HepG2 (cell line): ENCODE measurements around the gene ADGRF1. TPM values are rescaled to one million over a fixed set of nuclear protein-coding genes. Genes with fewer than 3 reads are reported as not detected.

Experiments used
- FOXK2 ChIP-seq: fragments of 450-650 bp; IDR thresholded peaks from 2 replicates; pipeline ENCODE4 v1.6.1; 2016
- GZF1 ChIP-seq: sonication (generic); formaldehyde crosslinking; IDR thresholded peaks from 2 replicates; pipeline ENCODE4 v1.5.1; 2020; ENCODE audit warnings: mild to moderate bottlenecking, missing genetic modification reagents
- ISX ChIP-seq: sonication (generic); formaldehyde crosslinking; conservative IDR thresholded peaks from 2 replicates; pipeline ENCODE4 v1.5.0; 2020; ENCODE audit warnings: missing genetic modification reagents
- KAT2B ChIP-seq: fragments of 150-350 bp; IDR thresholded peaks from 2 replicates; pipeline ENCODE4 v1.6.1; 2014; ENCODE audit warnings: low read depth, low read length, borderline replicate concordance
- KDM4B ChIP-seq: sonication (generic); formaldehyde crosslinking; IDR thresholded peaks from 2 replicates; pipeline ENCODE4 v1.4.0; 2020; ENCODE audit warnings: missing genetic modification reagents
- MBD4 ChIP-seq: IDR thresholded peaks from 2 replicates; pipeline ENCODE4 v1.6.1; 2012; ENCODE audit warnings: low read length, inconsistent platforms, borderline replicate concordance
- MXI1 ChIP-seq: IDR thresholded peaks from 3 replicates; pipeline ENCODE4 v1.6.1; 2012; ENCODE audit warnings: low read depth, low read length, inconsistent platforms, borderline replicate concordance
- NAIF1 ChIP-seq: sonication (generic); formaldehyde crosslinking; IDR thresholded peaks from 2 replicates; pipeline ENCODE4 v1.5.0; 2020; ENCODE audit warnings: mild to moderate bottlenecking, missing genetic modification reagents, borderline replicate concordance
- PCBP1 ChIP-seq: fragments of 200-400 bp; formaldehyde crosslinking; IDR thresholded peaks from 2 replicates; pipeline ENCODE4 v1.6.1; 2017; ENCODE audit warnings: mild to moderate bottlenecking, low read depth, low read length, borderline replicate concordance
- RFXAP ChIP-seq: sonication (generic); formaldehyde crosslinking; IDR thresholded peaks from 2 replicates; pipeline ENCODE4 v1.4.0; 2020; ENCODE audit warnings: missing genetic modification reagents, borderline replicate concordance
- SSRP1 ChIP-seq: IDR thresholded peaks from 2 replicates; pipeline ENCODE4 v1.6.1; 2016; ENCODE audit warnings: control low read depth
- TCF7 ChIP-seq: sonication (generic); IDR thresholded peaks from 2 replicates; pipeline ENCODE4 v1.6.1; 2016; ENCODE audit warnings: antibody characterized with exemption, low read depth
- TOE1 ChIP-seq: sonication (generic); formaldehyde crosslinking; IDR thresholded peaks from 2 replicates; pipeline ENCODE4 v1.4.0; 2020; ENCODE audit warnings: mild to moderate bottlenecking, missing genetic modification reagents
- XBP1 ChIP-seq: sonication (generic); formaldehyde crosslinking; IDR thresholded peaks from 2 replicates; pipeline ENCODE4 v1.5.0; 2020; ENCODE audit warnings: missing genetic modification reagents
- ZBTB34 ChIP-seq: sonication (generic); formaldehyde crosslinking; IDR thresholded peaks from 2 replicates; pipeline ENCODE4 v1.8.0; 2022; ENCODE audit warnings: mild to moderate bottlenecking, missing genetic modification reagents
- ZFP36L2 ChIP-seq: sonication (generic); formaldehyde crosslinking; IDR thresholded peaks from 2 replicates; pipeline ENCODE4 v1.4.0; 2020; ENCODE audit warnings: missing genetic modification reagents
- ZNF124 ChIP-seq: sonication (generic); formaldehyde crosslinking; IDR thresholded peaks from 2 replicates; pipeline ENCODE4 v1.4.0; 2020; ENCODE audit warnings: missing genetic modification reagents
- ZNF205 ChIP-seq: IDR thresholded peaks from 2 replicates; pipeline ENCODE4 v1.6.1; 2018; ENCODE audit warnings: missing biosample characterization, missing genetic modification reagents
- ZNF432 ChIP-seq: sonication (generic); formaldehyde crosslinking; IDR thresholded peaks from 2 replicates; pipeline ENCODE4 v1.5.0; 2020; ENCODE audit warnings: missing genetic modification reagents, mild to moderate bottlenecking, borderline replicate concordance
- ZNF564 ChIP-seq: sonication (generic); formaldehyde crosslinking; IDR thresholded peaks from 2 replicates; pipeline ENCODE4 v1.8.1; 2023; ENCODE audit warnings: mild to moderate bottlenecking, missing genetic modification reagents
- ZNF746 ChIP-seq: sonication (generic); formaldehyde crosslinking; IDR thresholded peaks from 2 replicates; pipeline ENCODE4 v1.8.0; 2022; ENCODE audit warnings: mild to moderate bottlenecking, missing genetic modification reagents
- ZNF781 ChIP-seq: sonication (generic); formaldehyde crosslinking; IDR thresholded peaks from 2 replicates; pipeline ENCODE4 v1.5.1; 2020; ENCODE audit warnings: borderline replicate concordance, mild to moderate bottlenecking, missing genetic modification reagents; ENCODE audit errors: not compliant biosample characterization
- ZNF850 ChIP-seq: sonication (generic); formaldehyde crosslinking; conservative IDR thresholded peaks from 2 replicates; pipeline ENCODE4 v1.9.0; 2021; ENCODE audit warnings: mild to moderate bottlenecking, missing genetic modification reagents
- ZSCAN25 ChIP-seq: sonication (generic); formaldehyde crosslinking; IDR thresholded peaks from 2 replicates; pipeline ENCODE4 v1.8.0; 2022; ENCODE audit warnings: mild to moderate bottlenecking, missing genetic modification reagents
- polyA plus RNA-seq, 8 experiments: library from polyadenylated mRNA; depleted of rRNA in 3 of 8; stranded (reverse) in 7 of 8; unstranded in 1 of 8; fragments of >200 nt; fragmentation: Illumina TruSeq in 4 of 8; extraction: Trizol in 4 of 8; gene quantifications; 2 replicates each; pipeline versions ENCODE4 v1.2.1 to v1.2.3, GENCODE V29; 2011 to 2016; ENCODE audit warnings: low read depth in 4 of 8, missing spikeins in 1 of 8, mixed read lengths in 1 of 8; ENCODE audit not compliant: insufficient read depth in 1 of 8
- total RNA-seq, 5 experiments: library from RNA; depleted of rRNA; stranded (reverse); fragments of >200 nt; fragmentation: Illumina TruSeq; extraction: Trizol; gene quantifications; 2 replicates each; pipeline ENCODE4 v1.2.3, GENCODE V29; 2016; ENCODE audit warnings: low read depth in 1 of 5
- TF ChIP-seq, protein P1 (sequence below): sonication (generic); formaldehyde crosslinking; IDR thresholded peaks from 2 replicates; pipeline ENCODE4 v1.4.0; 2020; ENCODE audit warnings: missing genetic modification reagents

The ADGRF1 gene
- total and polyA plus RNA-seq, 2 of the 13 experiments (the other 11 are each of a cell fraction or from before 2014, with no cell fraction given): not detected

DNA sequence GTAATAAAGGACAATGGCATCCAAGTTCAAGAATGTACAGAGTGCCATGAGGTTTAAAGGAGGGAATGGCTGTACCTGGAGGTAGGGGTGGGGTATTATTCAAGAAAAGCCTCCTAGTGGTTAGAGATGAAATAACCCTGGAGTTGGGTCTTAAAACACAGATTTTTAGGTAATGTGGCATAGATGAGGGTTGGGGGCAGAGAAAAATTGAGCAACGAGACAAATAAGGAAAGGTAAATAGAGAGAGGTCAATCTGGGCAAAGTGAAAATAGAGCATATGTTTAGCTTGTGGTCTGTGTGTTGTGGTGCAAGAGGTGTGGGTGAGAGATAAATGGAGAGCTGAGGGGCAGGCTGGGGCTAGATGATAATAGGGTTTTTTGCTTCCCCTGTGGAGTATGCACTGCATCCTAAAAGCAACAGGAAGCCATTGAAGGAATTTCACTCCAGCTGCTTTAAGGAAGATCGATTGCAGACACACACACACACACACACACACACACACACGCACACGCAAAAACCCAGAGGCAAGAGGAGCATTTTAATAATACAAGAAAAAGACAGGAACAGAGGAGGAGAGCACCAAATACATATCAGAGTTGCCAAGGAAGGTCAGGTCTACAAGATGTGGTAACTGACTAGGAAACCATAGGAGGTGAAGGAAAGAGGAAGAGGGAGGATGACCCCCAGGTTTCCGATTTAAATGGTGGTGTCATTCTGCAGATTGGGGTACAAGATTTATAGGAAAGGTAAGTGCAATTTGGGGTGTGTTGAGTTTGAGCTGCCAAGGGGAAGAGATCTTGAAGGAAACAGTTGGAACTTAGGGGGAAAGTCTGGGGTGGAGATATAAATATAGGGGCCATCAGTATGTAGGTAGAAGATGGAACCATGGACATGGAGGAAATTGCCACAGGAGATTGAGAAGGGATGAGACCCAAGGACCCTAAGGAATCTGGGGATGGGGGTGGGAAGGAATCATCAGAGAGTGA lies 31.3 kb upstream of the ADGRF1 start (continued):
- peak; percentile 87 for TF ChIP-seq ZSCAN25 (CRISPR knock-in tag)
- TF ChIP-seq TOE1 (CRISPR knock-in tag): peak; percentile 97
- TF ChIP-seq MXI1: peak; percentile 66; the same call in 2 of the 3 replicates
- peak; percentile 34; the same call in 1 of the 2 replicates for TF ChIP-seq GZF1
- peak; percentile 95 for TF ChIP-seq FOXK2
- TF ChIP-seq, protein P1, sequence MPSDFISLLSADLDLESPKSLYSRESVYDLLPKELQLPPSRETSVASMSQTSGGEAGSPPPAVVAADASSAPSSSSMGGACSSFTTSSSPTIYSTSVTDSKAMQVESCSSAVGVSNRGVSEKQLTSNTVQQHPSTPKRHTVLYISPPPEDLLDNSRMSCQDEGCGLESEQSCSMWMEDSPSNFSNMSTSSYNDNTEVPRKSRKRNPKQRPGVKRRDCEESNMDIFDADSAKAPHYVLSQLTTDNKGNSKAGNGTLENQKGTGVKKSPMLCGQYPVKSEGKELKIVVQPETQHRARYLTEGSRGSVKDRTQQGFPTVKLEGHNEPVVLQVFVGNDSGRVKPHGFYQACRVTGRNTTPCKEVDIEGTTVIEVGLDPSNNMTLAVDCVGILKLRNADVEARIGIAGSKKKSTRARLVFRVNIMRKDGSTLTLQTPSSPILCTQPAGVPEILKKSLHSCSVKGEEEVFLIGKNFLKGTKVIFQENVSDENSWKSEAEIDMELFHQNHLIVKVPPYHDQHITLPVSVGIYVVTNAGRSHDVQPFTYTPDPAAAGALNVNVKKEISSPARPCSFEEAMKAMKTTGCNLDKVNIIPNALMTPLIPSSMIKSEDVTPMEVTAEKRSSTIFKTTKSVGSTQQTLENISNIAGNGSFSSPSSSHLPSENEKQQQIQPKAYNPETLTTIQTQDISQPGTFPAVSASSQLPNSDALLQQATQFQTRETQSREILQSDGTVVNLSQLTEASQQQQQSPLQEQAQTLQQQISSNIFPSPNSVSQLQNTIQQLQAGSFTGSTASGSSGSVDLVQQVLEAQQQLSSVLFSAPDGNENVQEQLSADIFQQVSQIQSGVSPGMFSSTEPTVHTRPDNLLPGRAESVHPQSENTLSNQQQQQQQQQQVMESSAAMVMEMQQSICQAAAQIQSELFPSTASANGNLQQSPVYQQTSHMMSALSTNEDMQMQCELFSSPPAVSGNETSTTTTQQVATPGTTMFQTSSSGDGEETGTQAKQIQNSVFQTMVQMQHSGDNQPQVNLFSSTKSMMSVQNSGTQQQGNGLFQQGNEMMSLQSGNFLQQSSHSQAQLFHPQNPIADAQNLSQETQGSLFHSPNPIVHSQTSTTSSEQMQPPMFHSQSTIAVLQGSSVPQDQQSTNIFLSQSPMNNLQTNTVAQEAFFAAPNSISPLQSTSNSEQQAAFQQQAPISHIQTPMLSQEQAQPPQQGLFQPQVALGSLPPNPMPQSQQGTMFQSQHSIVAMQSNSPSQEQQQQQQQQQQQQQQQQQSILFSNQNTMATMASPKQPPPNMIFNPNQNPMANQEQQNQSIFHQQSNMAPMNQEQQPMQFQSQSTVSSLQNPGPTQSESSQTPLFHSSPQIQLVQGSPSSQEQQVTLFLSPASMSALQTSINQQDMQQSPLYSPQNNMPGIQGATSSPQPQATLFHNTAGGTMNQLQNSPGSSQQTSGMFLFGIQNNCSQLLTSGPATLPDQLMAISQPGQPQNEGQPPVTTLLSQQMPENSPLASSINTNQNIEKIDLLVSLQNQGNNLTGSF: no peak
- TF ChIP-seq ZNF746 (CRISPR knock-in tag): peak; percentile 70; the same call in 1 of the 2 replicates
- TF ChIP-seq TCF7: peak; percentile 96
- TF ChIP-seq NAIF1: no peak
- peak; percentile 70; the same call in 1 of the 2 replicates for TF ChIP-seq ZNF564 (CRISPR knock-in tag)
- 0 out of 2 replicates have a peak, but pooled peaks have one; percentile 15 for TF ChIP-seq ISX (CRISPR knock-in tag)
- no peak for TF ChIP-seq XBP1 (CRISPR knock-in tag)
- peak; percentile 74; the same call in 1 of the 2 replicates for TF ChIP-seq MBD4
- peak; percentile 37 for TF ChIP-seq ZNF781 (CRISPR knock-in tag)
- no peak for TF ChIP-seq PCBP1
- peak; percentile 94 for TF ChIP-seq SSRP1
- TF ChIP-seq ZNF205 (CRISPR knock-in tag): peak; percentile 78; the same call in 1 of the 2 replicates
- TF ChIP-seq ZBTB34 (CRISPR knock-in tag): peak; percentile 91; the same call in 1 of the 2 replicates
- TF ChIP-seq ZNF124 (CRISPR knock-in tag): peak; percentile 97
- TF ChIP-seq KDM4B (CRISPR knock-in tag): no peak
- no peak for TF ChIP-seq KAT2B
- peak; percentile 81; the same call in 1 of the 2 replicates for TF ChIP-seq RFXAP
- TF ChIP-seq ZFP36L2: no peak; the same call in 1 of the 2 replicates
- TF ChIP-seq ZNF850 (CRISPR knock-in tag): no peak
- no peak for TF ChIP-seq ZNF432 (CRISPR knock-in tag)
